ENCODE measurements around the gene RPRM. TPM values are rescaled to one million over a fixed set of nuclear protein-coding genes. Genes with fewer than 3 reads are reported as not detected.

RPRM gene
- total RNA-seq, 1 experiment from 2014 or later: 2.1 TPM

DNA sequence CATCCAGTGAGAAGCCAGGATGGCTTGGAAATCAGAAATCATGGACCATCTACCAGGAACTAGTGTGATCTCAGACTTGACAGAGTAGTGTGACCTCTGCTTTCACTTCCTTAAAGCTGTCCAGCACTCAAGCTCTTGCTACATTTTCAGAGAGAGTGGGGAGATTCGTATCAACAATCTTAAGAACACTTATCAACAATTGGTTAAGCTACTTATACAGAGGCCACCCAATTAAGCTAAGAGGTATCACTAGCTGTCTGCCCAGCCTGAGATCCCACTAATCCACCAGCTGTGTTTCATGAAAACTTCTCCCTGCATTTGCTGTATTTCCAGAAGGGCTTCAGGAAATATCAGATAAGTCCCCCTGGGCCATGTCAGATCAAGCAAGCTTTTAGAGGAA, 4.2 kb downstream of the RPRM start:
- intact Hi-C loops (cut with micrococcal nuclease; ENCODE audit: unreplicated experiment): no loop called here
- no peaks in the 10 kb centered on the region for H3K36me3 ChIP-seq (ENCODE audit: low read depth)
- no peaks in the 10 kb centered on the region for H3K79me2 ChIP-seq (ENCODE audit: low read depth)
- H3K27ac ChIP-seq: no peak overlapping the region
- ChIA-PET CTCF (interaction anchor here (0.7 kb wide), 1 partner anchor 18 kb away, joined by 3 read pairs; no protein-coding TSS in a partner anchor), POLR2A (ENCODE audit: unreplicated experiment) (no interaction called here)
- TF ChIP-seq, protein P1, sequence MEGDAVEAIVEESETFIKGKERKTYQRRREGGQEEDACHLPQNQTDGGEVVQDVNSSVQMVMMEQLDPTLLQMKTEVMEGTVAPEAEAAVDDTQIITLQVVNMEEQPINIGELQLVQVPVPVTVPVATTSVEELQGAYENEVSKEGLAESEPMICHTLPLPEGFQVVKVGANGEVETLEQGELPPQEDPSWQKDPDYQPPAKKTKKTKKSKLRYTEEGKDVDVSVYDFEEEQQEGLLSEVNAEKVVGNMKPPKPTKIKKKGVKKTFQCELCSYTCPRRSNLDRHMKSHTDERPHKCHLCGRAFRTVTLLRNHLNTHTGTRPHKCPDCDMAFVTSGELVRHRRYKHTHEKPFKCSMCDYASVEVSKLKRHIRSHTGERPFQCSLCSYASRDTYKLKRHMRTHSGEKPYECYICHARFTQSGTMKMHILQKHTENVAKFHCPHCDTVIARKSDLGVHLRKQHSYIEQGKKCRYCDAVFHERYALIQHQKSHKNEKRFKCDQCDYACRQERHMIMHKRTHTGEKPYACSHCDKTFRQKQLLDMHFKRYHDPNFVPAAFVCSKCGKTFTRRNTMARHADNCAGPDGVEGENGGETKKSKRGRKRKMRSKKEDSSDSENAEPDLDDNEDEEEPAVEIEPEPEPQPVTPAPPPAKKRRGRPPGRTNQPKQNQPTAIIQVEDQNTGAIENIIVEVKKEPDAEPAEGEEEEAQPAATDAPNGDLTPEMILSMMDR (conservative IDR thresholded peaks at IDR 0.05): no peak
- TF ChIP-seq EZH2 (IDR thresholded peaks at IDR 0.05; ENCODE audit: low read depth): no peak
- no peaks in the 10 kb centered on the region for H3F3A ChIP-seq (ENCODE audit: insufficient read depth, low read depth)
- H4K20me1 ChIP-seq (ENCODE audit: insufficient read depth): no peaks in the 10 kb centered on the region
- no peaks in the 10 kb centered on the region for H3K9me2 ChIP-seq (ENCODE audit: insufficient read depth)
- H3K4me2 ChIP-seq: no peak overlapping the region
- no peaks in the 10 kb centered on the region for H3K27me3 ChIP-seq (ENCODE audit: insufficient read depth, low read depth)
- H3K4me3 ChIP-seq: no peak overlapping the region
- no TSS peak for BruUV-seq (replicated peaks)
- no peaks in the 10 kb centered on the region for H3K4me1 ChIP-seq (replicated peaks; ENCODE audit: insufficient read depth)
- H3K9me3 ChIP-seq (ENCODE audit: insufficient read depth, low read depth): no peaks in the 10 kb centered on the region
- H2AFZ ChIP-seq: no peak overlapping the region
- no peak for DNase-seq

DNA sequence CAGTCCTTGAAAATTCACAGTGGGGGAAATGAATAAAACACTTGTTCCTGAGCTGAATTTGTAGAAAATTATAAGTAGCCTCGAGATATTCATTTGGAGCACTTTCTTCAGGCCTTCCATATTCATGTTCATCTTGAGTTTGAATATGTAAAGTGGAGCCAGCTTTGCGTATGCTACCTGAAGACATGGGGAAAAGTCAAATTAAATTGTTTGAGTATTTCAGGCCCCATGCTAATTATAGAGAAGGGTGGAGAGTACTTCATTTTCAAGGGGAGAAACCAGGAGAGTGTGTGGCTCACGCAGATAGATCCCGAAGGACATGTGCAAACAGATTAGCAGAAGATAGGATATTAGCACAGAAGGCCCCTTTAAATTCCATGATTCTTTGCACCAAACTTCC, 7.7 kb downstream of the RPRM start:
- Histone ChIP-seq H4K20me1 (ENCODE audit: insufficient read depth) (no peaks in the 10 kb centered on the region), H3K4me3 (no peak overlapping the region), H3K4me1 (replicated peaks; ENCODE audit: insufficient read depth) (no peaks in the 10 kb centered on the region), H3K9me2 (ENCODE audit: insufficient read depth) (no peaks in the 10 kb centered on the region; the same call in 1 of the 2 replicates), H3K4me2 (no peak overlapping the region), H3K9me3 (ENCODE audit: insufficient read depth, low read depth) (no peaks in the 10 kb centered on the region), H2AFZ (no peak overlapping the region), H3K27ac (no peak overlapping the region), H3K79me2 (ENCODE audit: low read depth) (no peaks in the 10 kb centered on the region), H3K36me3 (ENCODE audit: low read depth) (no peaks in the 10 kb centered on the region), H3F3A (ENCODE audit: insufficient read depth, low read depth) (no peaks in the 10 kb centered on the region), H3K27me3 (ENCODE audit: insufficient read depth, low read depth) (no peaks in the 10 kb centered on the region)
- intact Hi-C loops (cut with micrococcal nuclease; ENCODE audit: unreplicated experiment): no loop called here
- CTCF ChIA-PET: no interaction called here
- DNase-seq: no peak
- TF ChIP-seq, protein P1 (conservative IDR thresholded peaks at IDR 0.05): no peak
- no peak for TF ChIP-seq EZH2 (IDR thresholded peaks at IDR 0.05; ENCODE audit: low read depth)
- BruUV-seq (replicated peaks): no TSS peak
- POLR2A ChIA-PET (ENCODE audit: unreplicated experiment): no interaction called here

DNA sequence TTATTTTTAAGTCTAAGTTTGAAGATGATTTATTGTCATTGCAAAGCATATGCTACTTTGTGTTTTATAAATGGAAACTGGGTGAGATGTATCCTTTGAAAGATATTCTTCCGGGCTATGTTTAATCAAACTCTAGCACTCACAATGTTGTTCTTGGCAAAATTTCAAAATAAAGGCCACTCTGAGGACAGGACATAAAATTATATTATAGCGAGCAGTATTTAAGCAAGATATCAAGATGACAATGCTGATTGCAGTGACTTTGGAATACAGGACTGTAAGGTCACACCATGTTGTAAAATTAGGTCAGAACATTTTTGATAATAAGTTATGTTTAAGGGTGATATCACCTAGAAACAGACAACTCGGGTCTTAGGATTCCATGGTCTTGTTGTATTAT, 14.2 kb downstream of the RPRM start:
- intact Hi-C loops (cut with micrococcal nuclease; ENCODE audit: unreplicated experiment): no loop called here
- H3K9me2 ChIP-seq (ENCODE audit: insufficient read depth): no peaks in the 10 kb centered on the region; the same call in 1 of the 2 replicates
- no peak overlapping the region for H3K4me2 ChIP-seq
- no peaks in the 10 kb centered on the region for H3K27me3 ChIP-seq (ENCODE audit: insufficient read depth, low read depth)
- H2AFZ ChIP-seq: no peak overlapping the region
- TF ChIP-seq, protein P1 (conservative IDR thresholded peaks at IDR 0.05): no peak
- TF ChIP-seq EZH2 (IDR thresholded peaks at IDR 0.05; ENCODE audit: low read depth): no peak
- H3K79me2 ChIP-seq (ENCODE audit: low read depth): no peaks in the 10 kb centered on the region
- no peak for DNase-seq
- H3K27ac ChIP-seq: no peak overlapping the region
- ChIA-PET POLR2A (ENCODE audit: unreplicated experiment) (no interaction called here), CTCF (no interaction called here)
- H3F3A ChIP-seq (ENCODE audit: insufficient read depth, low read depth): no peaks in the 10 kb centered on the region
- H3K4me1 ChIP-seq (replicated peaks; ENCODE audit: insufficient read depth): no peaks in the 10 kb centered on the region
- BruUV-seq (replicated peaks): no TSS peak
- no peaks in the 10 kb centered on the region for H3K9me3 ChIP-seq (ENCODE audit: insufficient read depth, low read depth)
- H3K4me3 ChIP-seq: no peak overlapping the region
- H3K36me3 ChIP-seq (ENCODE audit: low read depth): no peaks in the 10 kb centered on the region
- no peaks in the 10 kb centered on the region for H4K20me1 ChIP-seq (ENCODE audit: insufficient read depth)
